Activated T-cell treated with anti-CD3 and anti-CD28 coated beads for 1 hour (primary cell): ENCODE results near the gene MTO1.
A peak's percentile ranks its signal among the peaks of the same experiment; 100 is the strongest.
"Not testable (repeated sequence)": the region's sequence is repeated elsewhere in the genome, so short reads cannot be mapped to it uniquely, and the experiment has no call there.

Source experiments
- DNase-seq: peaks from one replicate; pipeline ENCODE4 v3.0.0-alpha.2; 2020; ENCODE audit warnings: low read depth

MTO1 gene

GRCh38 chr6:73461537-73462350, at the start of gene MTO1:
MTO1 (plus strand) TSS chr6:73461737; CDS start chr6:73461855, 118 bp downstream.
- peak; percentile 73 for DNase-seq

GRCh38 chr6:73413102-73413501, 48.4 kb upstream of the MTO1 start:
- DNase-seq: no peak

- no peak for DNase-seq
Measured at GRCh38 chr6:73418081-73418741, 43.3 kb upstream of the MTO1 start.

GRCh38 chr6:73421534-73421933, 40.0 kb upstream of the MTO1 start:
- no peak for DNase-seq

GRCh38 chr6:73435236-73435635, 26.3 kb upstream of the MTO1 start:
- no peak for DNase-seq

GRCh38 chr6:73443555-73443954, 18.0 kb upstream of the MTO1 start:
- no peak for DNase-seq

- peak; percentile 18 for DNase-seq
Measured at GRCh38 chr6:73451223-73452106, 10.1 kb upstream of the MTO1 start.

GRCh38 chr6:73452107-73452461, 9.5 kb upstream of the MTO1 start, which contains the start of gene CGAS:
CGAS (minus strand) TSS chr6:73452297; CDS start chr6:73452181, 116 bp downstream.
- peak; percentile 59 for DNase-seq

GRCh38 chr6:73455865-73456629, 5.5 kb upstream of the MTO1 start:
- no peak for DNase-seq

- DNase-seq: not testable (repeated sequence)
Measured at GRCh38 chr6:73459474-73459873, 2.1 kb upstream of the MTO1 start.

GRCh38 chr6:73460056-73460455, 1.5 kb upstream of the MTO1 start:
- DNase-seq: no peak

- DNase-seq: no peak
Measured at GRCh38 chr6:73471686-73472290, 10.3 kb downstream of the MTO1 start.

- no peak for DNase-seq
Measured at GRCh38 chr6:73476723-73477122, 15.2 kb downstream of the MTO1 start.

- no peak for DNase-seq
Measured at GRCh38 chr6:73477407-73477806, 15.9 kb downstream of the MTO1 start.

GRCh38 chr6:73481969-73482368, 20.4 kb downstream of the MTO1 start:
- no peak for DNase-seq

GRCh38 chr6:73484438-73484837, 22.9 kb downstream of the MTO1 start:
- DNase-seq: no peak

GRCh38 chr6:73487473-73487872, 25.9 kb downstream of the MTO1 start:
- no peak for DNase-seq

GRCh38 chr6:73491377-73491776, 29.8 kb downstream of the MTO1 start:
- DNase-seq: no peak

- no peak for DNase-seq
Measured at GRCh38 chr6:73497915-73498314, 36.4 kb downstream of the MTO1 start.

- DNase-seq: no peak
Measured at GRCh38 chr6:73503027-73503772, 41.7 kb downstream of the MTO1 start.

- DNase-seq: no peak
Measured at GRCh38 chr6:73504160-73504559, 42.6 kb downstream of the MTO1 start.
